Activated T-helper 2 cell treated with anti-CD3 and anti-CD28 coated beads, Interferon-gamma antibody, Interleukin-2, Interleukin-4, amounts not matched to agents 10 μg/mL and 5 μg/mL and 100 μg/mL, durations not matched to agents 14 hours and 24 hours and 36 hours (primary cell): ENCODE data around the gene SORT1. TPM values are rescaled to one million over a fixed set of nuclear protein-coding genes. Genes with fewer than 3 reads are reported as not detected.
"Not testable (repeated sequence)": the region's sequence is repeated elsewhere in the genome, so short reads cannot be mapped to it uniquely, and the experiment has no call there.

Source experiments
- DNase-seq: peaks from one replicate; pipeline ENCODE4 v3.0.0; 2021; ENCODE audit warnings: low spot score
- H3K27ac Mint-ChIP-seq: one replicate; pipeline ENCODE4 v1.8.0; 2021; ENCODE audit warnings: mixed read lengths
- H3K27me3 Mint-ChIP-seq: one replicate; pipeline ENCODE4 v1.8.0; 2021; ENCODE audit warnings: low read depth, mixed read lengths
- H3K36me3 Mint-ChIP-seq: one replicate; pipeline ENCODE4 v1.8.0; 2021; ENCODE audit warnings: low read depth, mixed read lengths
- H3K4me1 Mint-ChIP-seq: one replicate; pipeline ENCODE4 v1.8.0; 2021; ENCODE audit warnings: low read depth, mixed read lengths
- H3K4me3 Mint-ChIP-seq: one replicate; pipeline ENCODE4 v1.8.0; 2021; ENCODE audit warnings: low read depth, mild to moderate bottlenecking, moderate library complexity, mixed read lengths
- H3K9me3 Mint-ChIP-seq: one replicate; pipeline ENCODE4 v1.8.0; 2021; ENCODE audit warnings: mixed read lengths
- intact Hi-C: fragments of 100-400 bp; cut with micrococcal nuclease; formaldehyde crosslinking; loops from one replicate; pipeline ENCODE4 v1.15.1; 2023
- total RNA-seq: library from RNA; stranded (reverse); gene quantifications from 2 replicates; pipeline ENCODE4 v1.2.3, GENCODE V29; 2022

SORT1 gene
- total RNA-seq, 1 donor from 2014 or later: 1.9 TPM

DNA sequence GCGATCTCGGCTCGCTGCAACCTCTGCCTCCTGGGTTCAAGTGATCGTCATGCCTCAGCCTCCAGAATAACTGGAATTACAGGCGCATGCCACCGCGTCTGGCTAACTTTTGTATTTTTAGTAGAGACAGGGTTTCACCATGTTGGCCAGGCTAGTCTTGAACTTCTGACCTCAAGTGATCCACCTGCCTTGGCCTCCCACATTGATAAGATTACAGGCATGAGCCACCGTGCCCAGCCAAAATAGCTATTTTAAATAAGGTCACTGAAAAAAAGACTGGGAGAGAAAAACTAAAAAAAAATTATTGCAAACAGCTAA lies 2.5 kb downstream of the SORT1 start:
- Mint-ChIP-seq H3K4me1 (peaks cover 29% of the 10 kb centered on the region), H3K27me3 (peaks cover 45% of the 10 kb centered on the region)
- intact Hi-C loops: loop anchor here (5.0 kb wide), 1 partner anchor 183 kb away; the partner anchor contains the start of gene SARS1
- not testable (repeated sequence) for H3K36me3 Mint-ChIP-seq, H3K4me3 Mint-ChIP-seq, H3K27ac Mint-ChIP-seq, H3K9me3 Mint-ChIP-seq, DNase-seq

DNA sequence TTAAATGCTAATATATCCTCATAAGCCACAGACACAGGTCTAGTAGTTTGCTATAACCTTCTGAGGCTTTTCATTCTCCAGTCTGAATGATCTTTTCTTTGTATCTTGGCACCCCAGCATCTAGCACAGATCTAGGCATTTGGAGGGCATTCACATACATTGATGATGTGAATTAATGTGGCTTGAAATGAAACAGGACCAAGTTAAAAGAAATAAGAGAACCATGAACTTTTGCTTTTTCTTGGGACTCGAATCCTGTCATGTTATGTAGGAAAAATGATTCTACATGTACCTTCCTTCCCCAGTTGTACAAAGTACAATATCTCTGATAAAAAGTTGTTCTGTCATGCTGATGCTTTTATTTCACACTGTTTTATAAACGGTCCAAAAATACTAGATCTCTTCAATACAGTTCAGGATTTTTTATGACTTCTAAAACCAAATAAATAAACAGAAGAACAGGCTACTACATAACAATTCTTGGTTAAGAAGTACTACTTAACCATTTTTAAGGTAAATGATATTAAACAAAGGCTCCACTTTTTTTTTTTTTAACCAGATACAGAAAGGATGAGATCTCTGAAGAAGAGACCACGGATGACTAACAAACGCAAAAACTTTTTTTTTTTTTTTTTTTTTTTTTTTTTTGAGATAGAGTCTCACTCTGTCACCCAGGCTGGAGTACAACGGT lies 3.0 kb downstream of the SORT1 start:
- no peaks in the 10 kb centered on the region for H3K36me3 Mint-ChIP-seq
- H3K27me3 Mint-ChIP-seq: peaks cover 49% of the 10 kb centered on the region
- no peak overlapping the region for H3K27ac Mint-ChIP-seq
- H3K4me1 Mint-ChIP-seq: peaks cover 33% of the 10 kb centered on the region
- H3K9me3 Mint-ChIP-seq: no peaks in the 10 kb centered on the region
- no peak for DNase-seq
- intact Hi-C loops: loop anchor here (5.0 kb wide), 1 partner anchor 182 kb away; the partner anchor contains the start of gene SARS1
- no peak overlapping the region for H3K4me3 Mint-ChIP-seq

DNA sequence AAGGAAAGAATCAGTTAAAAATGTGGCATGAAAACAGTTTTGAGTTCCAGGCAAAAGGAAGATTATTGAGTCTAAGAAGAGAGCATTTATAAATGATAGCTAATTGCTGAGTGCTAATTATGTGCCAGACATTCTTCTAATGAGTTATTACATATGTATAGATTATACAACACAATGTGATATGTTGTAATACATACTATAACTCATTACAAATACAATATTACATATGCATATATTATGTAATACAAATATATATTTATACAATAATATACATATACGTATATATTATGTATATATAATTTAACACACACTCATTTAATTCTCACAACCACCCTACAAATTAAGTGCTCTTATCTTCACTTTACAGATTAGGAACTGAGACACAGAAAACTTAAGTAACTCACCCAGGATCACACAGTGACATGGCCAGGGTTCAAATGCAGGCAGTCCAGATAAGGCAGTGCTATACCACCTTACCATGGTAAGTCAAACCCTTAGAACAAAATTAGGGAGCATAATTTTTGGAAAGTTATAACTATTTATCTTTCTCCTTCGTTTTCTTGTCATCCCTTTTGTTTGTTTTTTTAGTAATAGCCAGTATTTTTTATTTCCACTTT lies 4.0 kb downstream of the SORT1 start:
- intact Hi-C loops: no loop called here
- Mint-ChIP-seq H3K4me1 (peaks cover 36% of the 10 kb centered on the region), H3K27me3 (peaks cover 48% of the 10 kb centered on the region), H3K4me3 (no peak overlapping the region), H3K36me3 (no peaks in the 10 kb centered on the region), H3K9me3 (no peaks in the 10 kb centered on the region), H3K27ac (no peak overlapping the region)
- no peak for DNase-seq

DNA sequence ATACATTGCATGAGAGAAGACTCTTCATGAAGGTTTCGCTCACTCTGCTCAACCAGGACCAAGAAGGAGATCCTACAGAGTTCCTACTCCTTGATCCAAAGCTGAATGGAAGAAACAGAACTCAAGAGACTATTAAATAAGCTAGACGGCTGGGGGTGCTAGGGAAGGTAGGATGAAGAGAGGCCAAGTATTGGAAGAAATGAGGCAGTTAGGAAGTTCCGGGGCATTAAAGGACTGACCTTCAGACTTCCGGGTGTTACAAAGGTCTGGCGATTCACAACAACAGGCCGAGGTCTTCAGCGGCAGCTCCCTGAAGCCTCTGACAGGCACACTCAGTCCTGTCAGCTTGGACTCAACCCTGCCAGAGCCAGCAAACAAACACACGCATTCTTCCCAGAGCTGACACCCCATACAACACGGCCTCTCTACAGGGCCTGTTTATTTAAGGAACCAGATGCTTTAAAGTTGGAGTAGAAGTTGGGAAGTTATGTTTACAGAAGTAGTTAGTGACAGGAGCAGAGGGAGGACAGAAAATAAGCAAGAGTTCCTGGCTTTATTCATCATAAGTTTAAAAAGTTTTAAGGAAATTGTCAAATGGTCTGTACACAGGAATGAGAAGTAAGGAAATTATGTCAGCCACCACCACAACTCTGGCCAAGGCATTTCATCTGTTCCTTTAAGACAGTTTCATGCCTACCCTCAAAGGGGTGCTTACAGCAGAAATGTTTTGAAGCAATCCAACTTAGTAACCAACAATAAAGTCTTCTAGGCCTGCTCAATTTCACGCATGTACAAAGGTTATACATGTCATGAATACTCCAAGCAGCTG lies 4.7 kb downstream of the SORT1 start:
- H3K36me3 Mint-ChIP-seq: no peaks in the 10 kb centered on the region
- H3K27ac Mint-ChIP-seq: no peak overlapping the region
- DNase-seq: no peak
- peaks cover 36% of the 10 kb centered on the region for H3K4me1 Mint-ChIP-seq
- intact Hi-C loops: no loop called here
- no peak overlapping the region for H3K4me3 Mint-ChIP-seq
- H3K27me3 Mint-ChIP-seq: peaks cover 40% of the 10 kb centered on the region
- H3K9me3 Mint-ChIP-seq: no peaks in the 10 kb centered on the region

DNA sequence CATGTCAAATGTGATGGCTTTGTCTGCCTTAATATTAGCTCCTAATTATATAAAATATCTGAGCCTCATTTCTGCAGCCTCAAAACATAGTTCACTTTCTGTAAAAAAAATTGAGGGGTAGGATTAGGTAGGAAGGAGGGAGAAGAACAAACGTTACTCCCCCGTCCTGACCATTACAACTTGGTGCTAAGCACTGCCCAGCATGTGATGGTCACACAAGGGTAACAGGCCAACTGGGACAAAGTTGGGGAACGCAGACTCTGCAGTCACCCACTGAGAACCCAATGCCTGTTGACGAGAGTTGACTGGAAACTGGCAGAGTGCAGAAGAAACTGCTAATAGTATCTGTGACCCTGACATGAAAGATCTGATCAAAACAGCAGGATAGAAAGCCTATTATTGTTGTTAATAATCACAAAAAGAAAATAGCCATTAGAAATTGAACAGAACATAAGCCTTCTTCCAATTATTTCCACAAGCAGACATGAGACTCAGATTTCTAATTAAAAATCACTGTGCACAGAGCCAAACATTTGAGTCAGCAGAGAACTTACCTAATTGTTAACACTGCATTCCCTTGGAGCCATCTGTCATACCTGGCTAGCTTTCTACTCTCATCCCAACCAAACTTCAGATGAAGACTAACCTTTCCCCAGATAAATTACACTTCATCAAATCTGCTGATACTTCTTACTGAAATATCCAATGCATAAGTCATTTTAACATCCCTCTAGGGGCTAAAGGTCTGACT lies 5.5 kb downstream of the SORT1 start:
- H3K4me1 Mint-ChIP-seq: peaks cover 36% of the 10 kb centered on the region
- H3K4me3 Mint-ChIP-seq: no peak overlapping the region
- H3K36me3 Mint-ChIP-seq: no peaks in the 10 kb centered on the region
- intact Hi-C loops: no loop called here
- no peak overlapping the region for H3K27ac Mint-ChIP-seq
- H3K27me3 Mint-ChIP-seq: peaks cover 39% of the 10 kb centered on the region
- no peaks in the 10 kb centered on the region for H3K9me3 Mint-ChIP-seq
- no peak for DNase-seq

DNA sequence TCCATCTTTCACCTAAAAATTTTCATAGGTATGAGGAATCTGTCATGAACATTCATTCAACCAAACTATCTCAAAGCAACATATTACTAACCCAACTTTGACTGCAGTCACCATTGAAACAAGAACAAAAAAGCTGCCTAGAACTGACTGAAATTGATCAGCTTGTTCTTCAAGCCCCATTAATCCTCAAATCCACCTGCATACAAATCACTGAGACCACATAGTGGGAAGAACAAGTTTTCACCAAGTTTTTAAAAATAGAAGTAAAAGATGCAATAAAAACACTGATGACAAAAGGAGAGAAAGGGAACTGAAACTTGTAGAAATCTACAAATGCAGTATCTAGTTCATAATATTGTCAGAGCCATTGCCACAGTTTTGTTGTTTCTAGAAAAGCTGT lies 6.1 kb downstream of the SORT1 start:
- no peak overlapping the region for H3K4me3 Mint-ChIP-seq
- H3K36me3 Mint-ChIP-seq: no peaks in the 10 kb centered on the region
- H3K27ac Mint-ChIP-seq: no peak overlapping the region
- DNase-seq: no peak
- H3K27me3 Mint-ChIP-seq: peaks cover 33% of the 10 kb centered on the region
- intact Hi-C loops: loop anchor here (2.0 kb wide), 1 partner anchor 17 kb away; no protein-coding TSS in a partner anchor
- H3K4me1 Mint-ChIP-seq: peaks cover 31% of the 10 kb centered on the region
- H3K9me3 Mint-ChIP-seq: no peaks in the 10 kb centered on the region

DNA sequence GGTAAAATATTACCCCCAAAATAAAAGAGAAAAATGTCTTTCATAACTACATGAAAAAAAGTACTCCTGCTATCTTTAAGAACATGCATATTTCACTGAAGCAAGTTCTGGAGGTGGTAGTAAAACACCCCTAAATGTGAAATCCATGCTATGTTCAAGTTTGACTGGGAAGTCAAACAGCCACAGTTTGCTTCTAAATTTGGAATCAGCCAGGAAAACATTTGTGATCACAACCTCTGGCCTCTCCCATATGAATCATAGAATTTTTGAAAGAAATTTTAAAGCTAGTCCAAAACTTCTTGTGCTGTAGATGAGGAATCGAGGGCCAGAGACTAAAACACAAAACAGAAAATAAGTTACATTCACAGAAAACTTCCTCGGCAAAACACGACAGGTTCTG lies 6.6 kb downstream of the SORT1 start:
- Mint-ChIP-seq H3K4me1 (peaks cover 31% of the 10 kb centered on the region), H3K27ac (no peak overlapping the region), H3K27me3 (peaks cover 28% of the 10 kb centered on the region), H3K9me3 (no peaks in the 10 kb centered on the region), H3K4me3 (no peak overlapping the region), H3K36me3 (no peaks in the 10 kb centered on the region)
- intact Hi-C loops: loop anchor here (2.0 kb wide), 1 partner anchor 16 kb away; no protein-coding TSS in a partner anchor
- DNase-seq: no peak

DNA sequence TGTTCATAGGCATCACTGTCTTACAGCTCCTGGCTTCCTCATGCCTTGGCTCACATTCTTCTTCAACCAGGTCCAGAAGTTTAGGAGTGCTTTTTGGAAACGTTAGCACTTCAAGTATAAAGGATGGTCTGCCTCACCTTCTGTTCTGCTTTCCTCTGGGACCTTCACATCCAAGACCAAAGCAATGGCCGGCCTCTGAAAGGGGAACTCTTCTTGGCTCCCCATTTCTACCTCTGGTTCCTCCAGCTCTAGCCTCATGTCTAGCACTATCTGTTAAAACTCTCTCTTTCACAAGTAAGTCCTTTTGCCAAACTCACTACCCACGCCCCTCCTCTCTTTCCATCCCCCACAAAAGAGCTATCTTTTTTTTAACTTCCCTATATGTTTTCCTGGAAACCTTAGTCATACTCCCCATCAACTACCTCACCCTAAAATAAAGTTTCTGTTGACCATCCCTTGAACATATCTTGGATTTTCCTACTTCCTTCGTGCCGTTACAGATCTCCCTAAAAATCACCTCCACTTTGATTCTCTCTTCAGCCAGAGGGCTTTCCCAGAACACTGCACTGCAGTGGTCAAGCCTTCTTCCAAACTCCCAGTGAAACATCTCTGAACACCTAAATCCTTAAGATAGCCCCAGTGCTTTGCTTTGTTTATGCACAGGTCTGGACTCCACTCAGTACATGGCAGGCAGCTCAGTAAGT lies 7.9 kb downstream of the SORT1 start:
- H3K36me3 Mint-ChIP-seq: no peaks in the 10 kb centered on the region
- H3K4me1 Mint-ChIP-seq: peaks cover 29% of the 10 kb centered on the region
- H3K27me3 Mint-ChIP-seq: peaks cover 15% of the 10 kb centered on the region
- DNase-seq: no peak
- intact Hi-C loops: loop anchor here (2.0 kb wide), 1 partner anchor 15 kb away; no protein-coding TSS in a partner anchor
- no peak overlapping the region for H3K27ac Mint-ChIP-seq
- H3K4me3 Mint-ChIP-seq: no peak overlapping the region
- no peaks in the 10 kb centered on the region for H3K9me3 Mint-ChIP-seq

DNA sequence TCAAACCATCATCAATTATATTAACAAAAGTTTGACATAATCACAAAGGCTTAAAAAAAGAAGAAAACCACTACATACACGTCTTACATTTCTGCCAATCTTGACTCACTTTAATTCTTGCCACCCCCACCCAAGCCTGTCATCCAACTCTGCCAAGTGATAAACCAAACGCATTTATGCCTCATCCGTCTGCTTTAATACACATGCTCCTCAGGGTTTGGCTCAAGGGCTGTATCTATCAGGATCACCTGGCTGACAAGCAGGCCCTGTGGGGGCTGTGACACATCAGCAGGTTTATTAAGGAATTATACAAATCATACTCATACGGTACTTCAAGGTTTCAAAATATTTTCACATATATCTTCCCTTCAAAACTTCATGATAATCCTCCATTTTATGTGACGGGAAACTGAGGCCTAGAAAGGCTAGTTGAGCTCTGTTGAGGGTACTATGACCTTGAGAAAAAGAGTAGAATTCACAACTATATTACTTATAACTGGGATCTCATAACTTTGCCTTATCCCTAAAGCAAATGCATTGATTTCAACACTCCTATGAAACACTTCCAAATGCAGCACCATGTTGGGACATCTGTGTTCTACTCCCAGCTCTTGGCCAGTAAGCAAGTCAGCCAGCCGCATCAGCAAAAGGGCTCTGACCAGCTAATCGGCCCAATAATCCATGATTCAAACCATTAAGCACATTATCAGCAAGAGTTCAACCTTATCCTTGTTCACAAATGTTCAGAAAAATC lies 8.7 kb downstream of the SORT1 start:
- Mint-ChIP-seq H3K27ac (no peak overlapping the region), H3K36me3 (no peaks in the 10 kb centered on the region), H3K4me1 (peaks cover 32% of the 10 kb centered on the region), H3K9me3 (no peaks in the 10 kb centered on the region), H3K27me3 (peaks cover 11% of the 10 kb centered on the region), H3K4me3 (no peak overlapping the region)
- no peak for DNase-seq
- intact Hi-C loops: no loop called here

DNA sequence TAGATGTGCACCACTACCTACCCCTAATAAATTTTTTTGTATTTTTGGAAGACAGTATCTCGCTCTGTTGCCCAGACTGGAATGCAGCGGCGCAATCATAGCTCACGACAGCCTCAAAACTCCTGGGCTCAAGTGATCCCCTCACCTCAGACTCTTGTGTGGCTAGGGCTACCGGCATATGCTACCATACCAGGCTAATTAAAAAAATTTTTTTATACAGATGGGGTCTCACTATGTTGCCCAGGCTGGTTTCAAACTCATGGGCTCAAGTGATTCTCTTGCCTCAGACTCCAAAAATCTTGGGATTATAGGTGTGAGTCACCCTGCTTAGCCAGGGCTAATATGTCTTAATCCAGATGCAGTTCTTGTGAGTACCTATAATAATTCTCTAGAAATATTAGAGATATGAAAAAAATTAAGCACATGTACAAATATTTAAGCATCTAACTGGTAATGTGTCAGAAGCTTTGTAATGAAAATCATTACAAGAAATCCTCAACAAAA lies 9.5 kb downstream of the SORT1 start:
- Mint-ChIP-seq H3K4me3 (no peak overlapping the region), H3K9me3 (no peaks in the 10 kb centered on the region), H3K4me1 (peaks cover 30% of the 10 kb centered on the region), H3K36me3 (no peaks in the 10 kb centered on the region), H3K27ac (no peak overlapping the region), H3K27me3 (peaks cover 11% of the 10 kb centered on the region)
- intact Hi-C loops: no loop called here
- no peak for DNase-seq

DNA sequence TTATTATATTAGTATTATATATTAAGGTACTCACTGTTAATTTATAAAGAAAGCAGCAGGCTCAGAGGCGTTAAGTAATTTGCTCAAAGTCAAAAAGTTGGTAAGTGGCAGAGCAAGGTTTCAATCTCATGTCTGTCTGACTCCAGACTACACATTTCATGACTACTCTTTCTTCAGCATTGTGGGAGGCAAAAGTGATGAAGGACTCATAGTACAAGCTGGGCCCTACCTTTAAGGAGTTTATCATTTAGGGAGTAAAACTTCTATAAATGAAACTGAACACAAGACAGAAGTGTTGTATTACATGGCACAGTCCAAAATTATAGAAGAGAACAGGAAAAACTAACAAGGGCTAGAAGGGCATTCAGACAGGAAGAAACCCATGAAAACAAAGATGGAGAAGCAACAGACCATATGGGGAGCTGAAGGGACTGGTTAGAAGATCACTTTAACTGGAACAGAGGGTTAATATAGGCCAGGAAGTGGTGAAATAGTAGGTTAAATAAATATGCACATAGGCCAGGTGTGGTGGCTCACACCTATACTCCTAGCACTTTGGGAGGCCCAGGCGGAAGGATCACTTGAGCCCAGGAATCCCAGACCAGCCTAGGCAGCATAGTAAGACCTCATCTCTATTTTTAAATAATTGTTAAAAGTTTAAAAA lies 11.5 kb downstream of the SORT1 start:
- Mint-ChIP-seq H3K27me3 (peaks cover 7% of the 10 kb centered on the region), H3K4me3 (no peak overlapping the region), H3K4me1 (peaks cover 12% of the 10 kb centered on the region), H3K36me3 (no peaks in the 10 kb centered on the region), H3K27ac (no peak overlapping the region), H3K9me3 (no peaks in the 10 kb centered on the region)
- no peak for DNase-seq
- intact Hi-C loops: no loop called here
